IMR-90 (cell line): ENCODE results near the gene PCK1. TPM values are rescaled to one million over a fixed set of nuclear protein-coding genes. Genes with fewer than 3 reads are reported as not detected.

ENCODE experiments used
- ATAC-seq: fragments of 200-7000 bp; cut with Tn5 transposase; 2 replicates; pipeline ENCODE4 v1.9.1; 2020; ENCODE audit warnings: low read depth, mild to moderate bottlenecking, moderate library complexity
- BruUV-seq: library from RNA; stranded (reverse); fragments of 400-500 nt; replicated peaks from 2 replicates; lab custom pipeline; 2021; lab: Mats Ljungman, UMichigan
- CTCF ChIA-PET: fragments of 300-600 bp; formaldehyde crosslinking; extraction: SDS; loops from one replicate; lab custom pipeline; 2021; ENCODE audit warnings: antibody characterized with exemption; lab: Yijun Ruan, JAX
- POLR2A ChIA-PET: fragments of 300-600 bp; sonication (Branson Sonifier 250); formaldehyde crosslinking; loops from one replicate; lab custom pipeline; 2022; ENCODE audit warnings: antibody characterized with exemption; ENCODE audit not compliant: unreplicated experiment; lab: Charles Lee
- DNase-seq: peaks from one replicate; pipeline ENCODE4 v3.0.0; 2013
- H2AFZ ChIP-seq: replicated peaks from 2 replicates; pipeline ENCODE3; 2013; ENCODE audit warnings: low read length, mild to moderate bottlenecking; ENCODE audit not compliant: poor library complexity
- H2AK5ac ChIP-seq: 2 replicates; pipeline ENCODE4 v1.6.1; 2013; ENCODE audit warnings: low read depth, low read length, inconsistent platforms
- H2AK9ac ChIP-seq: replicated peaks from 2 replicates; pipeline ENCODE3; 2013; ENCODE audit warnings: mild to moderate bottlenecking, low read depth, low read length, moderate library complexity; ENCODE audit not compliant: poor library complexity
- H2BK120ac ChIP-seq: 2 replicates; pipeline ENCODE4 v1.6.1; 2013; ENCODE audit warnings: low read depth, low read length, inconsistent platforms
- H2BK15ac ChIP-seq: 3 replicates; pipeline ENCODE4 v1.6.1; 2013; ENCODE audit warnings: low read depth, low read length, inconsistent platforms
- H2BK20ac ChIP-seq: 2 replicates; pipeline ENCODE4 v1.6.1; 2013; ENCODE audit warnings: low read depth, mild to moderate bottlenecking, inconsistent platforms, low read length, moderate library complexity
- H2BK5ac ChIP-seq: 2 replicates; pipeline ENCODE4 v1.6.1; 2013; ENCODE audit warnings: mild to moderate bottlenecking, low read depth, low read length, inconsistent platforms; ENCODE audit not compliant: poor library complexity, severe bottlenecking
- H3K14ac ChIP-seq: replicated peaks from 2 replicates; pipeline ENCODE4 v1.6.1; 2013; ENCODE audit warnings: low read depth, low read length, inconsistent platforms
- H3K18ac ChIP-seq: 2 replicates; pipeline ENCODE4 v1.6.1; 2013; ENCODE audit warnings: low read depth, low read length, control low read depth
- H3K23ac ChIP-seq: 2 replicates; pipeline ENCODE4 v1.6.1; 2013; ENCODE audit warnings: low read depth, low read length, inconsistent platforms
- H3K27ac ChIP-seq: 2 replicates; pipeline ENCODE4 v1.5.1; 2013; ENCODE audit warnings: mild to moderate bottlenecking, control low read depth, low read length; ENCODE audit not compliant: insufficient read depth
- H3K27me3 ChIP-seq: 2 replicates; pipeline ENCODE4 v1.6.1; 2013; ENCODE audit warnings: low read length; ENCODE audit not compliant: control insufficient read depth, insufficient read depth
- H3K36me3 ChIP-seq: 2 replicates; pipeline ENCODE4 v1.6.1; 2013; ENCODE audit warnings: low read length, mixed read lengths; ENCODE audit not compliant: control insufficient read depth, insufficient read depth
- H3K4ac ChIP-seq: 2 replicates; pipeline ENCODE4 v1.6.1; 2013; ENCODE audit warnings: low read depth, low read length, inconsistent platforms
- H3K4me1 ChIP-seq: 2 replicates; pipeline ENCODE4 v1.6.1; 2013; ENCODE audit warnings: low read length, mixed read lengths; ENCODE audit not compliant: control insufficient read depth, insufficient read depth
- H3K4me2 ChIP-seq: 2 replicates; pipeline ENCODE4 v1.6.1; 2013; ENCODE audit warnings: low read depth, mild to moderate bottlenecking, control low read depth, low read length, moderate library complexity
- H3K4me3 ChIP-seq: 2 replicates; pipeline ENCODE4 v1.5.1; 2013; ENCODE audit warnings: low read depth, mild to moderate bottlenecking, control low read depth, low read length, moderate library complexity; ENCODE audit not compliant: insufficient read depth
- H3K56ac ChIP-seq: 2 replicates; pipeline ENCODE4 v1.6.1; 2013; ENCODE audit warnings: low read length, inconsistent platforms; ENCODE audit not compliant: insufficient read depth; ENCODE audit errors: extremely low read depth
- H3K79me1 ChIP-seq, 2 experiments: 2 replicates each; pipeline ENCODE4 v1.6.1; 2013; ENCODE audit warnings: low read length in 2 of 2, inconsistent platforms in 1 of 2, low read depth in 1 of 2
- H3K9ac ChIP-seq: 2 replicates; pipeline ENCODE4 v1.6.1; 2013; ENCODE audit warnings: low read depth, low read length, control low read depth
- H3K9me1 ChIP-seq: 2 replicates; pipeline ENCODE4 v1.6.1; 2013; ENCODE audit warnings: low read length, inconsistent platforms; ENCODE audit not compliant: insufficient read depth
- H3K9me3 ChIP-seq: 2 replicates; pipeline ENCODE4 v1.6.1; 2013; ENCODE audit warnings: low read length; ENCODE audit not compliant: control insufficient read depth, insufficient read depth
- H4K20me1 ChIP-seq: 2 replicates; pipeline ENCODE4 v1.6.1; 2013; ENCODE audit warnings: low read length, inconsistent platforms; ENCODE audit not compliant: insufficient read depth
- H4K5ac ChIP-seq: 2 replicates; pipeline ENCODE4 v1.6.1; 2013; ENCODE audit warnings: mild to moderate bottlenecking, low read depth, low read length, control low read depth
- H4K8ac ChIP-seq, 2 experiments: 2 replicates each; pipeline ENCODE4 v1.6.1; 2013; ENCODE audit warnings: low read depth in 2 of 2, low read length in 2 of 2, control low read depth in 1 of 2, inconsistent platforms in 1 of 2
- H4K91ac ChIP-seq: 2 replicates; pipeline ENCODE4 v1.6.1; 2013; ENCODE audit warnings: low read depth, low read length, inconsistent platforms; ENCODE audit not compliant: insufficient read depth
- FOS ChIP-seq: fragments of 150-350 bp; IDR thresholded peaks from 2 replicates; pipeline ENCODE4 v1.6.1; 2016; ENCODE audit warnings: low read depth, low read length
- RAD21 ChIP-seq: IDR thresholded peaks from 2 replicates; pipeline ENCODE4 v1.6.1; 2012; ENCODE audit warnings: low read length, improper control_type of control experiment
- RFX5 ChIP-seq: IDR thresholded peaks from 2 replicates; pipeline ENCODE4 v1.8.0; 2012; ENCODE audit warnings: low read depth, mild to moderate bottlenecking, low read length, moderate library complexity
- SMC3 ChIP-seq: fragments of 150-350 bp; IDR thresholded peaks from 2 replicates; pipeline ENCODE4 v1.6.1; 2016; ENCODE audit warnings: low read depth, mild to moderate bottlenecking, antibody characterized with exemption, low read length, moderate library complexity
- WGBS, 2 experiments: methylation state at CpG; one replicate each; pipeline versions ENCODE4 v1.1.5 to v1.1.7; 2013; ENCODE audit warnings: missing lambda C conversion rate in 2 of 2; ENCODE audit not compliant: insufficient read length in 1 of 2; ENCODE audit errors: extremely low coverage in 2 of 2; 5-methylcytosine and 5-hydroxymethylcytosine counted together
- dilution Hi-C: fragments of 300-500 bp; cut with HindIII; formaldehyde crosslinking; loops from one replicate; pipeline ENCODE4 v1.14.3; 2018; ENCODE audit warnings: low sequenced_read_pairs; ENCODE audit not compliant: unreplicated experiment
- in situ Hi-C: fragments of 300-500 bp; cut with MboI; formaldehyde crosslinking; loops from 3 replicates; pipeline ENCODE4 v1.14.3; 2019; ENCODE audit warnings: low sequenced_read_pairs, inconsistent platforms, mixed read lengths
- intact Hi-C: fragments of 100-400 bp; cut with micrococcal nuclease; formaldehyde crosslinking; loops from 2 replicates; pipeline ENCODE4 v1.10.0; 2022
- polyA plus RNA-seq, 3 experiments: library from polyadenylated mRNA; depleted of rRNA; stranded (reverse); fragments of >200 nt; gene quantifications; 2 replicates each; pipeline ENCODE4 v1.2.3, GENCODE V29; 2012; ENCODE audit warnings: low replicate concordance in 1 of 3
- total RNA-seq: library from RNA; depleted of rRNA; stranded (reverse); fragments of >200 nt; gene quantifications from 2 replicates; pipeline ENCODE4 v1.2.3, GENCODE V29; 2012
- TF ChIP-seq, protein P1 (sequence below): fragments of 150-350 bp; IDR thresholded peaks from 2 replicates; pipeline ENCODE4 v1.6.1; 2016; ENCODE audit warnings: low read depth, mild to moderate bottlenecking, low read length, moderate library complexity, borderline replicate concordance
- TF ChIP-seq, protein P2 (sequence below): fragments of 150-350 bp; IDR thresholded peaks from 2 replicates; pipeline ENCODE4 v1.6.1; 2017; ENCODE audit warnings: mild to moderate bottlenecking, antibody characterized with exemption, low read length, low read depth
- TF ChIP-seq, protein P3 (sequence below): conservative IDR thresholded peaks from 2 replicates; pipeline ENCODE4 v1.5.1; 2012; ENCODE audit warnings: mild to moderate bottlenecking, low read depth, low read length, improper control_type of control experiment

PCK1 gene
- total and polyA plus RNA-seq, 2 of the 4 experiments (the other 2 are of a cell fraction): not detected

DNA sequence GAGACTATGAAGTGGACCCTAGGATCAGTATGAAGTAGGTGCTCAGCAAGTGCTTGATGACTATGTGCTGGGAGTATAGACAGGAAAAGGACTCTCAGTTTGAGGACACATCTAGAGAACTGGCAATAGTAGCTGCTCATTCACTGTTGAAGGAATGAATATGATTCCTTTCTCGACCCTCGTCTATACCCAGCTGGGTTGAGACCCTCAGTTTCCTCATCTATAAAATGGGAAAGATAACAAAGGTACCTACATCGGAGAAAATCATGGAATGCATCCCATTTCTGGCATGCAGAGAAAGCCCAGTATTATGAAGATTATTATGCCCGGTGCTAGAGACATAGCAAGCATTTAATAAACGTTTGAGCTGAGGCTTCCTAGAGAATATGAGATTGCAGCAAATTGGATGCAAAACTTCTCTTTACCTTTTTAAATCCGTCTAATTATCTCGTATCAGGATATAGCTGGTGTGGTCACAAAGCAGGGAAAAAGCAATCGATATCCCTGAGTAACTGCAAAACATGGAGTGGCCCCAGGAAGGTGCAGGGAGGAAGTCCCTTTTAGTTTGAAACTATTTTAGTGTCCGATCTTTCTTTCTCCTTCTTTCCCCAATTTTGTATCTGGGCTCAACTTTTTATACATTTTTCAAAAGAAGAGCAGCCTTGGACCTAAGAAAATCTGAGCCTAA, 2.8 kb upstream of the PCK1 start:
- no peaks in the 10 kb centered on the region for H3K9me1 ChIP-seq
- no peaks in the 10 kb centered on the region for H3K9me3 ChIP-seq
- peaks cover 7% of the 10 kb centered on the region for H3K27me3 ChIP-seq
- no peak overlapping the region for H4K8ac ChIP-seq
- DNase-seq: no peak
- no CpG with 5 or more reads among the region's 9 CpGs for WGBS, 2 experiments
- no peak overlapping the region for H3K4me3 ChIP-seq
- H4K91ac ChIP-seq: no peak overlapping the region
- H2AK5ac ChIP-seq: no peak overlapping the region
- no peak overlapping the region for H2BK15ac ChIP-seq
- no peak overlapping the region for H3K4me2 ChIP-seq
- H3K18ac ChIP-seq: no peak overlapping the region
- H4K20me1 ChIP-seq: no peaks in the 10 kb centered on the region
- TF ChIP-seq FOS (no peak), SMC3 (no peak), RAD21 (no peak), RFX5 (no peak)
- TF ChIP-seq, protein P1, sequence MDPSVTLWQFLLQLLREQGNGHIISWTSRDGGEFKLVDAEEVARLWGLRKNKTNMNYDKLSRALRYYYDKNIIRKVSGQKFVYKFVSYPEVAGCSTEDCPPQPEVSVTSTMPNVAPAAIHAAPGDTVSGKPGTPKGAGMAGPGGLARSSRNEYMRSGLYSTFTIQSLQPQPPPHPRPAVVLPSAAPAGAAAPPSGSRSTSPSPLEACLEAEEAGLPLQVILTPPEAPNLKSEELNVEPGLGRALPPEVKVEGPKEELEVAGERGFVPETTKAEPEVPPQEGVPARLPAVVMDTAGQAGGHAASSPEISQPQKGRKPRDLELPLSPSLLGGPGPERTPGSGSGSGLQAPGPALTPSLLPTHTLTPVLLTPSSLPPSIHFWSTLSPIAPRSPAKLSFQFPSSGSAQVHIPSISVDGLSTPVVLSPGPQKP: no peak
- TF ChIP-seq, protein P2, sequence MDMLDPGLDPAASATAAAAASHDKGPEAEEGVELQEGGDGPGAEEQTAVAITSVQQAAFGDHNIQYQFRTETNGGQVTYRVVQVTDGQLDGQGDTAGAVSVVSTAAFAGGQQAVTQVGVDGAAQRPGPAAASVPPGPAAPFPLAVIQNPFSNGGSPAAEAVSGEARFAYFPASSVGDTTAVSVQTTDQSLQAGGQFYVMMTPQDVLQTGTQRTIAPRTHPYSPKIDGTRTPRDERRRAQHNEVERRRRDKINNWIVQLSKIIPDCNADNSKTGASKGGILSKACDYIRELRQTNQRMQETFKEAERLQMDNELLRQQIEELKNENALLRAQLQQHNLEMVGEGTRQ: no peak
- TF ChIP-seq, protein P3, sequence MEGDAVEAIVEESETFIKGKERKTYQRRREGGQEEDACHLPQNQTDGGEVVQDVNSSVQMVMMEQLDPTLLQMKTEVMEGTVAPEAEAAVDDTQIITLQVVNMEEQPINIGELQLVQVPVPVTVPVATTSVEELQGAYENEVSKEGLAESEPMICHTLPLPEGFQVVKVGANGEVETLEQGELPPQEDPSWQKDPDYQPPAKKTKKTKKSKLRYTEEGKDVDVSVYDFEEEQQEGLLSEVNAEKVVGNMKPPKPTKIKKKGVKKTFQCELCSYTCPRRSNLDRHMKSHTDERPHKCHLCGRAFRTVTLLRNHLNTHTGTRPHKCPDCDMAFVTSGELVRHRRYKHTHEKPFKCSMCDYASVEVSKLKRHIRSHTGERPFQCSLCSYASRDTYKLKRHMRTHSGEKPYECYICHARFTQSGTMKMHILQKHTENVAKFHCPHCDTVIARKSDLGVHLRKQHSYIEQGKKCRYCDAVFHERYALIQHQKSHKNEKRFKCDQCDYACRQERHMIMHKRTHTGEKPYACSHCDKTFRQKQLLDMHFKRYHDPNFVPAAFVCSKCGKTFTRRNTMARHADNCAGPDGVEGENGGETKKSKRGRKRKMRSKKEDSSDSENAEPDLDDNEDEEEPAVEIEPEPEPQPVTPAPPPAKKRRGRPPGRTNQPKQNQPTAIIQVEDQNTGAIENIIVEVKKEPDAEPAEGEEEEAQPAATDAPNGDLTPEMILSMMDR: no peak
- H2BK20ac ChIP-seq: no peak overlapping the region
- H2AK9ac ChIP-seq: no peak overlapping the region
- ChIA-PET POLR2A (no interaction called here), CTCF (no interaction called here)
- in situ Hi-C loops (no loop called here), dilution Hi-C loops (no loop called here), intact Hi-C loops (no loop called here)
- BruUV-seq: no TSS peak
- no peak overlapping the region for H2AFZ ChIP-seq
- H3K9ac ChIP-seq: no peak overlapping the region
- H3K27ac ChIP-seq: no peak overlapping the region
- H4K5ac ChIP-seq: no peak overlapping the region
- no peak overlapping the region for H3K23ac ChIP-seq
- no peaks in the 10 kb centered on the region for H3K36me3 ChIP-seq
- H3K14ac ChIP-seq: no peak overlapping the region
- no peaks in the 10 kb centered on the region for H3K79me1 ChIP-seq
- no peak overlapping the region for H2BK120ac ChIP-seq
- no peak for ATAC-seq
- no peak overlapping the region for H3K56ac ChIP-seq
- no peak overlapping the region for H2BK5ac ChIP-seq
- no peaks in the 10 kb centered on the region for H3K4me1 ChIP-seq
- no peak overlapping the region for H3K4ac ChIP-seq
